ENCODE results near the gene AP3S2. TPM values are rescaled to one million over a fixed set of nuclear protein-coding genes. Genes with fewer than 3 reads are reported as not detected.

AP3S2 gene
- total RNA-seq, 2 experiments from 2014 or later = 28.2 to 30.8 TPM

GRCh38 chr15:89912145-89912673 is 18.4 kb upstream of the AP3S2 start:
- POLR2A ChIA-PET = no interaction called here
- Mint-ChIP-seq H3K4me3 (no peak overlapping the region), H3K9me3 (no peaks in the 10 kb centered on the region), H3K36me3 (no peaks in the 10 kb centered on the region), H3K27me3 (peaks cover 50% of the 10 kb centered on the region), H3K4me1 (peaks cover 3% of the 10 kb centered on the region), H3K27ac (no peak overlapping the region)
- ATAC-seq (ENCODE audit: low read depth) (no peak), DNase-seq (no peak)

- no peaks in the 10 kb centered on the region for H3K36me3 Mint-ChIP-seq
- no peak overlapping the region for H3K27ac Mint-ChIP-seq
- H3K4me3 Mint-ChIP-seq = no peak overlapping the region
- peaks cover 3% of the 10 kb centered on the region for H3K4me1 Mint-ChIP-seq
- no peaks in the 10 kb centered on the region for H3K9me3 Mint-ChIP-seq
- H3K27me3 Mint-ChIP-seq = peaks cover 46% of the 10 kb centered on the region
- POLR2A ChIA-PET = no interaction called here
- DNase-seq (no peak), ATAC-seq (ENCODE audit: low read depth) (no peak)
These were observed 17.3 kb upstream of the AP3S2 start for GRCh38 chr15:89910891-89911626.

GRCh38 chr15:89909611-89910010 is 15.8 kb upstream of the AP3S2 start:
- POLR2A ChIA-PET = no interaction called here
- Mint-ChIP-seq H3K4me1 (peaks cover 3% of the 10 kb centered on the region), H3K4me3 (no peak overlapping the region), H3K27ac (no peak overlapping the region), H3K9me3 (no peaks in the 10 kb centered on the region), H3K36me3 (no peaks in the 10 kb centered on the region), H3K27me3 (peaks cover 38% of the 10 kb centered on the region)
- DNase-seq = no peak
- ATAC-seq (ENCODE audit: low read depth) = no peak

GRCh38 chr15:89908226-89908625 is 14.4 kb upstream of the AP3S2 start:
- POLR2A ChIA-PET = no interaction called here
- no peak overlapping the region for H3K27ac Mint-ChIP-seq

GRCh38 chr15:89907289-89907688 is 13.5 kb upstream of the AP3S2 start:
- DNase-seq = no peak
- Mint-ChIP-seq H3K27ac (no peak overlapping the region), H3K4me3 (no peak overlapping the region), H3K9me3 (no peaks in the 10 kb centered on the region), H3K4me1 (no peaks in the 10 kb centered on the region), H3K27me3 (peaks cover 26% of the 10 kb centered on the region), H3K36me3 (no peaks in the 10 kb centered on the region)
- POLR2A ChIA-PET = no interaction called here
- no peak for ATAC-seq (ENCODE audit: low read depth)

More at GRCh38 chr15:89908226-89908625, 14.4 kb upstream of the AP3S2 start:
- DNase-seq (no peak), ATAC-seq (ENCODE audit: low read depth) (no peak)
- no peaks in the 10 kb centered on the region for H3K36me3 Mint-ChIP-seq
- peaks cover 3% of the 10 kb centered on the region for H3K4me1 Mint-ChIP-seq
- H3K9me3 Mint-ChIP-seq = no peaks in the 10 kb centered on the region
- H3K27me3 Mint-ChIP-seq = peaks cover 28% of the 10 kb centered on the region
- no peak overlapping the region for H3K4me3 Mint-ChIP-seq

GRCh38 chr15:89905846-89906378 is 12.1 kb upstream of the AP3S2 start:
- no peak for ATAC-seq (ENCODE audit: low read depth)
- no peaks in the 10 kb centered on the region for H3K36me3 Mint-ChIP-seq
- H3K4me1 Mint-ChIP-seq = no peaks in the 10 kb centered on the region
- no peak for DNase-seq
- peaks cover 12% of the 10 kb centered on the region for H3K27me3 Mint-ChIP-seq
- no peak overlapping the region for H3K27ac Mint-ChIP-seq
- POLR2A ChIA-PET = no interaction called here
- no peaks in the 10 kb centered on the region for H3K9me3 Mint-ChIP-seq
- H3K4me3 Mint-ChIP-seq = no peak overlapping the region

GRCh38 chr15:89904519-89904918 is 10.7 kb upstream of the AP3S2 start:
- POLR2A ChIA-PET = no interaction called here
- no peak for ATAC-seq (ENCODE audit: low read depth)
- H3K4me1 Mint-ChIP-seq = no peaks in the 10 kb centered on the region

GRCh38 chr15:89903858-89904130 is 10.0 kb upstream of the AP3S2 start:
- DNase-seq = no peak
- ATAC-seq (ENCODE audit: low read depth) = no peak
- POLR2A ChIA-PET = no interaction called here
- H3K36me3 Mint-ChIP-seq = no peaks in the 10 kb centered on the region
- no peak overlapping the region for H3K27ac Mint-ChIP-seq
- peaks cover 4% of the 10 kb centered on the region for H3K27me3 Mint-ChIP-seq
- H3K4me3 Mint-ChIP-seq = no peak overlapping the region
- no peaks in the 10 kb centered on the region for H3K9me3 Mint-ChIP-seq
- H3K4me1 Mint-ChIP-seq = no peaks in the 10 kb centered on the region

More at GRCh38 chr15:89904519-89904918, 10.7 kb upstream of the AP3S2 start:
- Mint-ChIP-seq H3K9me3 (no peaks in the 10 kb centered on the region), H3K4me3 (no peak overlapping the region), H3K27me3 (peaks cover 6% of the 10 kb centered on the region), H3K27ac (no peak overlapping the region), H3K36me3 (no peaks in the 10 kb centered on the region)
- no peak for DNase-seq

- no peak overlapping the region for H3K4me3 Mint-ChIP-seq
- no peaks in the 10 kb centered on the region for H3K4me1 Mint-ChIP-seq
- ATAC-seq (ENCODE audit: low read depth) (no peak), DNase-seq (no peak)
- H3K27me3 Mint-ChIP-seq = peaks cover 4% of the 10 kb centered on the region
- H3K36me3 Mint-ChIP-seq = no peaks in the 10 kb centered on the region
- H3K27ac Mint-ChIP-seq = no peak overlapping the region
- no peaks in the 10 kb centered on the region for H3K9me3 Mint-ChIP-seq
- POLR2A ChIA-PET = no interaction called here
These were observed 9.4 kb upstream of the AP3S2 start for GRCh38 chr15:89903015-89903857.

- Mint-ChIP-seq H3K27ac (no peak overlapping the region), H3K4me1 (no peaks in the 10 kb centered on the region), H3K36me3 (no peaks in the 10 kb centered on the region), H3K27me3 (peaks cover 15% of the 10 kb centered on the region), H3K4me3 (no peak overlapping the region), H3K9me3 (no peaks in the 10 kb centered on the region)
- DNase-seq (no peak), ATAC-seq (ENCODE audit: low read depth) (no peak)
- POLR2A ChIA-PET = no interaction called here
These were observed 7.1 kb upstream of the AP3S2 start for GRCh38 chr15:89900849-89901248.

- H3K9me3 Mint-ChIP-seq = no peaks in the 10 kb centered on the region
- POLR2A ChIA-PET = no interaction called here
- H3K4me1 Mint-ChIP-seq = peaks cover under 1% of the 10 kb centered on the region
- H3K27me3 Mint-ChIP-seq = peaks cover 19% of the 10 kb centered on the region
- no peak overlapping the region for H3K27ac Mint-ChIP-seq
- ATAC-seq (ENCODE audit: low read depth) = no peak
- no peaks in the 10 kb centered on the region for H3K36me3 Mint-ChIP-seq
- H3K4me3 Mint-ChIP-seq = no peak overlapping the region
- DNase-seq = no peak
These were observed 6.3 kb upstream of the AP3S2 start for GRCh38 chr15:89899951-89900567.

GRCh38 chr15:89899295-89899945 is 5.6 kb upstream of the AP3S2 start:
- no peaks in the 10 kb centered on the region for H3K36me3 Mint-ChIP-seq
- no peak overlapping the region for H3K27ac Mint-ChIP-seq
- no peak for DNase-seq
- no peak overlapping the region for H3K4me3 Mint-ChIP-seq
- no peaks in the 10 kb centered on the region for H3K9me3 Mint-ChIP-seq
- H3K27me3 Mint-ChIP-seq = peaks cover 21% of the 10 kb centered on the region
- no peak for ATAC-seq (ENCODE audit: low read depth)
- H3K4me1 Mint-ChIP-seq = peaks cover 6% of the 10 kb centered on the region
- POLR2A ChIA-PET = interaction anchor here (0.6 kb wide), 1 partner anchor 183 kb away, joined by 3 read pairs; no protein-coding TSS in a partner anchor

All from activated naive CD8-positive, alpha-beta T cell treated with anti-CD3 and anti-CD28 coated beads, Interleukin-2, amount 10 ng/mL, durations not matched to agents 7 days and 5 days (primary cell).